Prostate gland (tissue), 2 donors: ENCODE data around the gene GSDME. TPM values are rescaled to one million over a fixed set of nuclear protein-coding genes. Genes with fewer than 3 reads are reported as not detected.
"Not testable (repeated sequence)": the region's sequence is repeated elsewhere in the genome, so short reads cannot be mapped to it uniquely, and the experiment has no call there.

Experiments
- DNase-seq: peaks from one replicate; pipeline ENCODE4 v3.0.0-alpha.2; 2019; ENCODE audit warnings: low spot score
- H3K27ac ChIP-seq, 2 donors: fragments of 200-600 bp; sonication (generic); 2 replicates each; pipeline ENCODE4 v1.5.1; 2017 to 2019
- H3K27me3 ChIP-seq: fragments of 200-600 bp; sonication (generic); replicated peaks from 2 replicates; pipeline ENCODE4 v1.5.1; 2019; ENCODE audit not compliant: insufficient read depth
- H3K36me3 ChIP-seq, 2 donors: fragments of 200-600 bp; sonication (generic); 1 replicate in 1 of 2; 2 replicates in 1 of 2; pipeline versions ENCODE4 v1.5.1 to v1.8.1; 2017 to 2019
- H3K4me1 ChIP-seq: fragments of 200-600 bp; sonication (generic); replicated peaks from 2 replicates; pipeline ENCODE4 v1.5.1; 2019
- H3K4me3 ChIP-seq, 2 donors: fragments of 200-600 bp; sonication (generic); 2 replicates each; pipeline ENCODE4 v1.5.1; 2017 to 2019
- H3K9me3 ChIP-seq: fragments of 200-600 bp; sonication (generic); 2 replicates; pipeline ENCODE4 v1.5.1; 2017
- CTCF ChIP-seq, 4 experiments: fragments of 200-600 bp in 2 of 4; fragments of 450-650 bp in 2 of 4; sonication (generic) in 2 of 4; IDR thresholded peaks; 1 replicate in 3 of 4; 2 replicates in 1 of 4; pipeline ENCODE4 v1.5.1; 2016 to 2019; ENCODE audit warnings: antibody characterized with exemption in 4 of 4, mild to moderate bottlenecking in 2 of 4, moderate library complexity in 2 of 4
- POLR2A ChIP-seq: fragments of 450-650 bp; IDR thresholded peaks from one replicate; pipeline ENCODE4 v1.6.1; 2016; ENCODE audit warnings: antibody characterized with exemption, mild to moderate bottlenecking
- POLR2AphosphoS5 ChIP-seq: sonication (generic); formaldehyde crosslinking; IDR thresholded peaks from one replicate; pipeline ENCODE4 v1.6.1; 2017; ENCODE audit warnings: antibody characterized with exemption
- WGBS: methylation state at CpG from one replicate; pipeline ENCODE4 v1.1.5; 2018; 5-methylcytosine and 5-hydroxymethylcytosine counted together
- intact Hi-C: fragments of 100-400 bp; cut with DNase I; formaldehyde crosslinking; loops from one replicate; pipeline ENCODE4 v1.14.2; 2022
- total RNA-seq, 2 donors: library from RNA; depleted of rRNA; stranded (reverse); fragments of >200 nt; gene quantifications; one replicate each; pipeline ENCODE4 v1.1.0, GENCODE V29; 2016

GSDME gene
- total RNA-seq, 2 donors from 2014 or later, result 4.2 to 39.3 TPM

DNA sequence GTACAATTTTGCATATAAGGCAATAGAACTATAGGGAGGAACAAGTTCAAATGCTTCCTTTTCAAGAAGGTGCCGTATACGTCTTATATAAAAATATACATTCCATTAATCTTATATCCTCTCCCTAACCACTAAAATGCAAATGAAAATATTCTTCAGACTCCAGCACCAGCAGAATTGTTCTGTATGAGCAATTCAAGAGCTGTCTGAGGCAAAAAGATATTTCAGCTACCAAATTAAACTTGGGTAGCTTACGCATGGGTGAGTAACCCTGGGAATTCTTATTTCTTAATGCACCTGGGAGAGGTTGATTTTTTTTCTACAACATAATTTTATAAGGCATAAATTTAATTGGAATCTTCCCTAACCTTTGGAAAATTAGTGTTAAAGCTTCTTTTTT is 42.2 kb upstream of the GSDME start:
- intact Hi-C loops, result no loop called here
- Histone ChIP-seq H3K9me3 (no peaks in the 10 kb centered on the region), H3K27ac (no peak overlapping the region), H3K4me1 (no peaks in the 10 kb centered on the region), H3K4me3 (no peak overlapping the region), H3K27me3 (no peaks in the 10 kb centered on the region), H3K36me3 (no peaks in the 10 kb centered on the region)
- no peak for DNase-seq
- WGBS, result 92% methylated on average over 3 of the region's 3 CpGs
- no peak for TF ChIP-seq CTCF (IDR thresholded peaks at IDR 0.05)
- TF ChIP-seq POLR2AphosphoS5, result no peak
- TF ChIP-seq POLR2A, result no peak

DNA sequence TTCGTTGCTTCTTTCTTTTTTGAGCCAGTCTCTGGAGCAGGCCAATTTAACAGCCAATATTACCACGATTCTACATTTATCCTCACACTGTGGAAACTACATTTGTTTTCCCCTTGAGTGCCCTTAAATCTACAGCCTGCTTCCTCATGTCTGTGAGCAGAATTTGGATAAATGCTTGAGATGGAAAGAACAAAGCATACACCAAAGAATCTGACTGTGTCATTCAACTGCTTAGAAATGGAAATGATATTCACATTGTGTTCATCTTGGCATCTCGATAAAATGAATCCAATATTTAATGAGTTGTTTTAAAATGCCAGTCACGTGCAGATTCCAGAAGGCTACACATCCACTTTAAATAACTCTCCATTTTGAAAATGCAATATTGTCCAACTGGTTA is 41.0 kb upstream of the GSDME start:
- Histone ChIP-seq H3K4me1 (no peaks in the 10 kb centered on the region), H3K9me3 (no peaks in the 10 kb centered on the region), H3K36me3 (no peaks in the 10 kb centered on the region), H3K4me3 (no peak overlapping the region), H3K27me3 (no peaks in the 10 kb centered on the region), H3K27ac (no peak overlapping the region)
- WGBS, result 83% methylated on average over 4 of the region's 4 CpGs
- DNase-seq, result no peak
- intact Hi-C loops, result no loop called here
- TF ChIP-seq CTCF (IDR thresholded peaks at IDR 0.05), result no peak
- TF ChIP-seq POLR2A, result no peak
- TF ChIP-seq POLR2AphosphoS5, result no peak

GRCh38 chr7:24797270-24797669 is 40.0 kb upstream of the GSDME start:
- H3K9me3 ChIP-seq, result no peaks in the 10 kb centered on the region
- no peaks in the 10 kb centered on the region for H3K4me1 ChIP-seq
- no peak overlapping the region for H3K27ac ChIP-seq
- H3K4me3 ChIP-seq, result no peak overlapping the region
- H3K27me3 ChIP-seq, result no peaks in the 10 kb centered on the region
- intact Hi-C loops, result no loop called here
- WGBS, result 90% methylated on average over 4 of the region's 4 CpGs
- H3K36me3 ChIP-seq, result no peaks in the 10 kb centered on the region
- no peak for DNase-seq
- TF ChIP-seq CTCF (IDR thresholded peaks at IDR 0.05) (no peak), POLR2AphosphoS5 (no peak), POLR2A (no peak)

- DNase-seq, result no peak
- Histone ChIP-seq H3K27ac (no peak overlapping the region), H3K4me3 (no peak overlapping the region), H3K9me3 (no peaks in the 10 kb centered on the region), H3K4me1 (no peaks in the 10 kb centered on the region), H3K27me3 (no peaks in the 10 kb centered on the region), H3K36me3 (no peaks in the 10 kb centered on the region)
- intact Hi-C loops, result no loop called here
- TF ChIP-seq POLR2A (no peak), CTCF (IDR thresholded peaks at IDR 0.05) (no peak), POLR2AphosphoS5 (no peak)
- WGBS, result 96% methylated on average over 9 of the region's 9 CpGs
These were observed 38.1 kb upstream of the GSDME start for GRCh38 chr7:24795407-24795767.

GRCh38 chr7:24794751-24795406 is 37.6 kb upstream of the GSDME start:
- H3K27me3 ChIP-seq, H3K36me3 ChIP-seq, H3K9me3 ChIP-seq, H3K4me3 ChIP-seq, H3K27ac ChIP-seq, DNase-seq, intact Hi-C loops, H3K4me1 ChIP-seq: not testable (repeated sequence)
- WGBS, result 93% methylated on average over 22 of the region's 22 CpGs
